ENCODE results near the gene PTPN18. TPM values are rescaled to one million over a fixed set of nuclear protein-coding genes. Genes with fewer than 3 reads are reported as not detected.

Gene PTPN18
- total RNA-seq, 4 donors from 2014 or later, result 39.8 to 72.6 (median 54.8) TPM

DNA sequence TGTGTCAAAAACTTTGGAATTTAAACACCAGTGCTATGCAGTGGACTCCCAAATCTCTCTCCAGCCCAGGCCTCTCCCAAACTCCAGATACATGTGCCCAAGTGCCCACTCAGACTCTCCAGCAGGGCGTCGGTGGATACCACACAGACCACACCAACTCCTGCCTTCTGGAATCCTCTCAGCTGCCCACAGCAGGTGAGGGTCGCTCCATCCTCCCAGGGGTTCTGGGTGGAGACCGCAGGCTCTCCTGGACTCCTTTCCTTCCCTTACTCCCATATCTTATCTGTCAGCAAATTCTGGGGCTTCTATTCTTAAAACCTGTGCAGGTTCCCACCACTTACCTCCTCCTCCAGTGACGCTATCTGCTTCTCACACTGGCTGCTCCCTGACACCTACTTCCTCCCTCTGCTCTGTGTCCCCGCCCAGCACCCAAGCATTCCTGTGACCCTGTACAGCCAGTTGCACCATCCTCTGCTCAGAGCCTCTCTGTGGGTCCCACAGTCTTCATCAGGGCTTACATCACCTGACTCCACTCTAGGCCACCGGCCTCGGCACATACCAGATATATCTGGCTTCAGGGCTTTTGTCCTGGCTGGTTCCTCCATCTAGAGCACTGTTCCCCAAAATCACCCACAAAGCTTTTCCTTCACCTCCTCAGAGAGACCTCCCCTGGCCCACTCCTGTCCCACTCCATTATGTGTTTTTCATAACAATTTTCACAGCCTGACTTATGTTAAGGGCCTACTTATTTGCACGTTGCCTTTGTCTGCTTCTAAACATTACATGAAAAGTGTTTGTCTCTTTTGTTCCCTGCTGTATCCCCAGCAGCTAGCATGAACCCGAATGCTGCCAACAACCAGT, 15.7 kb upstream of the PTPN18 start:
- TF ChIP-seq, protein P1, sequence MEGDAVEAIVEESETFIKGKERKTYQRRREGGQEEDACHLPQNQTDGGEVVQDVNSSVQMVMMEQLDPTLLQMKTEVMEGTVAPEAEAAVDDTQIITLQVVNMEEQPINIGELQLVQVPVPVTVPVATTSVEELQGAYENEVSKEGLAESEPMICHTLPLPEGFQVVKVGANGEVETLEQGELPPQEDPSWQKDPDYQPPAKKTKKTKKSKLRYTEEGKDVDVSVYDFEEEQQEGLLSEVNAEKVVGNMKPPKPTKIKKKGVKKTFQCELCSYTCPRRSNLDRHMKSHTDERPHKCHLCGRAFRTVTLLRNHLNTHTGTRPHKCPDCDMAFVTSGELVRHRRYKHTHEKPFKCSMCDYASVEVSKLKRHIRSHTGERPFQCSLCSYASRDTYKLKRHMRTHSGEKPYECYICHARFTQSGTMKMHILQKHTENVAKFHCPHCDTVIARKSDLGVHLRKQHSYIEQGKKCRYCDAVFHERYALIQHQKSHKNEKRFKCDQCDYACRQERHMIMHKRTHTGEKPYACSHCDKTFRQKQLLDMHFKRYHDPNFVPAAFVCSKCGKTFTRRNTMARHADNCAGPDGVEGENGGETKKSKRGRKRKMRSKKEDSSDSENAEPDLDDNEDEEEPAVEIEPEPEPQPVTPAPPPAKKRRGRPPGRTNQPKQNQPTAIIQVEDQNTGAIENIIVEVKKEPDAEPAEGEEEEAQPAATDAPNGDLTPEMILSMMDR (IDR thresholded peaks at IDR 0.05), result no peak
- TF ChIP-seq EP300 (IDR thresholded peaks at IDR 0.05), result no peak
- TF ChIP-seq POLR2A (IDR thresholded peaks at IDR 0.05), result no peak
- Histone ChIP-seq H3K4me3 (no peak overlapping the region), H3K27ac (no peak overlapping the region), H3K27me3 (no peaks in the 10 kb centered on the region), H3K4me1 (peaks cover 0 to 31% (median 17%) of the 10 kb centered on the region in 4 donors), H3K36me3 (peaks cover 0 to 31% (median 14%) of the 10 kb centered on the region in 3 donors), H3K9me3 (no peaks in the 10 kb centered on the region)
- 95 to 98% methylated on average over 10 of the region's 10 CpGs for WGBS, 2 donors
- DNase-seq (ENCODE audit: low spot score in 2 of 2), result no peak

DNA sequence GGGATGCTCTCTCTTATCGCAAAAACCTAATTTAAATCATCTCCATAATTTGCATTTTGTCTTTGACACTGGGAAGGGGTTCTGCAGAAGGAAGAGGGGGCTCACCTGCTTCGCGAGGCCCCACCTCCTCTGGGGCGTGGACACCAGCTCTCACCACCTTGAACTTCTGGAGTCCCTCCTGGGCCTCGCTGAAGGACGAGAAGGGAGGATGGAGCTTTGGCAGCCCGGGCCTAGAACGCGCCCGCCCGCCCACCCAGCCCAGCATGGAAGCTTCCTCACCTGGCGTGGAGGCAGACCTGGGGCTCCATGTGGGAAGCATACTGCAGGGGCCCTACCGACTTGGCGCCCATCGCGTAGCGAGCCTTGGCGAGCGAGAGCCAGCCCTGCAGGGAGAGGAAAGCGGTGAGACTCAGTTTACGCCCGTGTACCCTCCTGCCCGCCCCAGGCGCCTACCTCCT, 14.3 kb upstream of the PTPN18 start:
- Histone ChIP-seq H3K27ac (peak overlapping the region; percentile 70 to 95 (median 89)), H3K4me3 (peak overlapping the region; percentile 60 to 95 (median 74)), H3K36me3 (peaks cover 0 to 46% (median 28%) of the 10 kb centered on the region in 3 donors), H3K4me1 (peaks cover 0 to 31% (median 17%) of the 10 kb centered on the region in 4 donors), H3K27me3 (no peaks in the 10 kb centered on the region), H3K9me3 (no peaks in the 10 kb centered on the region)
- 2 to 3% methylated on average over 18 to 22 of the region's 24 CpGs for WGBS, 2 donors
- TF ChIP-seq POLR2A (IDR thresholded peaks at IDR 0.05) (no peak), EP300 (IDR thresholded peaks at IDR 0.05) (no peak)
- TF ChIP-seq, protein P1 (IDR thresholded peaks at IDR 0.05), result no peak
- no peak for DNase-seq (ENCODE audit: low spot score in 2 of 2)

DNA sequence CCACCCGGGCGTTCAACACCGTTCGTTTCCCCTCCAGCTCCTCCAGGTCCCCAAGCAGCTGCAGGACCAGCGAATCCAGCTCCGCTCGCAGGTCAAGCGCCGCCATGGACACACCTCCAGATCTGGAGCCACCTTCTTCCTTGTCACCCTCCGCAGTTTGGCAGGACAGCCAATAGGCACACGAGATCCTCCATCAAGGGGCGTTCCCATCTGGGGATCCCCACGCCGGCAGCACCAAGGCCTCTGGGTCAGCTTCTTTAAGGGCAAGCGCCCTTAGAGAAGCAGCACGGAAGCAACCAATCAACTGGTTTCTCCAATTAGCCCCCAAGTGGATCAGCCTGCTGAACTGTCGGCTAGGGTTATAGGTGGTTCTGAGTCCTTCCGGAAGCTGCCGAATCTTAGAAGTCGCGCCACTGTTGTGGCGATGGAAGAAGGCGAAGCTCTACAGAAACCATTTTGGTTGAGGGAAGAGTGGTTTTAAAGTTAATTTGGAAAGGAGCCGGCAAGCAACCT, 13.8 kb upstream of the PTPN18 start:
- peak; percentile 72 to 83 for DNase-seq (ENCODE audit: low spot score in 2 of 2)
- Histone ChIP-seq H3K4me3 (peak overlapping the region; percentile 60 to 95 (median 74)), H3K36me3 (peaks cover 0 to 51% (median 30%) of the 10 kb centered on the region in 3 donors), H3K27ac (peak overlapping the region; percentile 70 to 95 (median 89)), H3K27me3 (no peaks in the 10 kb centered on the region), H3K4me1 (peaks cover 0 to 30% (median 17%) of the 10 kb centered on the region in 4 donors), H3K9me3 (no peaks in the 10 kb centered on the region)
- TF ChIP-seq, protein P1 (IDR thresholded peaks at IDR 0.05), result no peak
- TF ChIP-seq POLR2A (IDR thresholded peaks at IDR 0.05) (peak in 1 of 2 donors; percentile 9), EP300 (IDR thresholded peaks at IDR 0.05) (no peak)
- WGBS, 2 donors, result 0% methylated on average over 20 to 24 of the region's 24 CpGs

DNA sequence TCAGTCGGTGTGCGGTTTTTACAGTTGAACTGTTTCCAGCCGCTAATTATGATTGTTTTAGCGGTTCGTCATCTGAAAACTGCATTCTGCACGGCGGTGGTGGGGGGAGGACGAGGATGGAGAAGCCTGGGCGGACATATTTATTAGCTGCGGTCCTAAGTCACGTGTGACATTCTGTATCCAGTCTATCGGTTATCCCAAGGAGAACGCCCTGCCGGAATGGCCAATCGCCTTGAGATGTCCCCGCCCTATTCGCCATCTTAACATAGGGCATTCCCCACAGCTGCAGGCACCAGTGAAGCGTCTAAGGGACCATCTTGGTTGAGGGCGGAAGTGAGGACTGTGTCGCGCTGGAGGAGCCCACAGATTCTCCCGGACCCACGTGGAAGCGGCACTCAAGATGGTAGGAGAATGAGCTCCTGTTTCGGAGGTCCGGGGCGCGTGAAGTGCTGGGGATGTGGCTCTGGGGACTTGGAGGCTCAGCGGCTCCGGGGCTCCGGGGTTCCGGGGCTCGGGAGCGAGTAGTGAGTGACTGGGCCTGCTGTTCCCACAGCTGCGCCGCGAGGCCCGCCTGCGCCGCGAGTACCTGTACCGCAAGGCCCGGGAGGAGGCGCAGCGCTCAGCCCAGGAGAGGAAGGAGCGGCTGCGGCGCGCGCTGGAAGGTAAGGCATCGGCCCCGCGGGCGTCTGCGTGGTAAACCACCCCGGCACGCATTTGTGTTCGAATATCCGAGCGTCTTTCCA, 13.2 kb upstream of the PTPN18 start, which contains the start of gene IMP4:
IMP4 (plus strand) TSS at position 365 of the 743 bp plus-strand sequence; CDS start at position 401, 36 bp downstream.
- Histone ChIP-seq H3K4me1 (peaks cover 0 to 25% (median 17%) of the 10 kb centered on the region in 4 donors), H3K27me3 (no peaks in the 10 kb centered on the region), H3K4me3 (peak within 1 kb of the TSS; percentile 60 to 95 (median 74)), H3K9me3 (no peaks in the 10 kb centered on the region), H3K27ac (peak within 1 kb of the TSS; percentile 70 to 95 (median 89)), H3K36me3 (peaks cover 0 to 57% (median 30%) of the 10 kb centered on the region in 3 donors)
- TF ChIP-seq POLR2A (IDR thresholded peaks at IDR 0.05) (peak in 1 of 2 donors; percentile 53), EP300 (IDR thresholded peaks at IDR 0.05) (peak in 1 of 2 donors; percentile 85)
- TF ChIP-seq, protein P1 (IDR thresholded peaks at IDR 0.05), result peak in 4 of 5 experiments; percentile 9 to 28 (median 18)
- WGBS, 2 donors, result 0 to 1% methylated on average over 30 to 40 of the region's 60 CpGs
- DNase-seq (ENCODE audit: low spot score in 2 of 2), result peak; percentile 92 to 98
